Ascending aorta (tissue), 2 donors: ENCODE measurements around the gene SCARB2. TPM values are rescaled to one million over a fixed set of nuclear protein-coding genes. Genes with fewer than 3 reads are reported as not detected.
A peak's percentile ranks its signal among the peaks of the same experiment; 100 is the strongest.

ENCODE experiments used
- DNase-seq, 2 donors: peaks; one replicate each; pipeline ENCODE4 v3.0.0-alpha.2; 2019; ENCODE audit warnings: low spot score in 2 of 2
- H3K27ac ChIP-seq, 2 donors: fragments of 200-600 bp; sonication (generic); one replicate each; pipeline ENCODE4 v1.5.1; 2016 to 2017; ENCODE audit warnings: mild to moderate bottlenecking in 1 of 2
- H3K27me3 ChIP-seq: fragments of 200-600 bp; sonication (generic); one replicate; pipeline ENCODE4 v1.5.1; 2017
- H3K36me3 ChIP-seq, 2 donors: fragments of 200-600 bp; sonication (generic); one replicate each; pipeline ENCODE4 v1.5.1; 2016
- H3K4me1 ChIP-seq, 2 donors: fragments of 200-600 bp; sonication (generic); one replicate each; pipeline ENCODE4 v1.5.1; 2016 to 2017; ENCODE audit warnings: mild to moderate bottlenecking in 1 of 2
- H3K4me3 ChIP-seq, 2 donors: fragments of 200-600 bp; sonication (generic); one replicate each; pipeline ENCODE4 v1.5.1; 2016 to 2017; ENCODE audit warnings: mild to moderate bottlenecking in 1 of 2
- H3K9me3 ChIP-seq, 2 donors: fragments of 200-600 bp; sonication (generic); one replicate each; pipeline ENCODE4 v1.5.1; 2016
- intact Hi-C: fragments of 100-400 bp; cut with DNase I; formaldehyde crosslinking; loops from one replicate; pipeline ENCODE4 v1.15.1; 2023
- total RNA-seq: library from RNA; depleted of rRNA; stranded (reverse); fragments of >200 nt; gene quantifications from one replicate; pipeline ENCODE4 v1.1.0, GENCODE V29; 2016
- TF ChIP-seq, protein P1 (sequence below), 3 experiments: fragments of 200-600 bp in 2 of 3; fragments of 450-650 bp in 1 of 3; sonication (generic) in 2 of 3; IDR thresholded peaks; one replicate each; pipeline ENCODE4 v1.5.1; 2016 to 2019; ENCODE audit warnings: antibody characterized with exemption in 3 of 3, mild to moderate bottlenecking in 1 of 3, moderate library complexity in 1 of 3

The SCARB2 gene
- total RNA-seq, 1 donor from 2014 or later, result 94.1 TPM

- intact Hi-C loops, result loop anchor here (2.0 kb wide), 1 partner anchor 41 kb away; the partner anchor contains the start of gene SCARB2
- Histone ChIP-seq H3K9me3 (no peaks in the 10 kb centered on the region), H3K36me3 (no peaks in the 10 kb centered on the region), H3K4me1 (no peaks in the 10 kb centered on the region), H3K4me3 (no peak overlapping the region), H3K27ac (no peak overlapping the region), H3K27me3 (no peaks in the 10 kb centered on the region)
- no peak for DNase-seq
- TF ChIP-seq, protein P1, sequence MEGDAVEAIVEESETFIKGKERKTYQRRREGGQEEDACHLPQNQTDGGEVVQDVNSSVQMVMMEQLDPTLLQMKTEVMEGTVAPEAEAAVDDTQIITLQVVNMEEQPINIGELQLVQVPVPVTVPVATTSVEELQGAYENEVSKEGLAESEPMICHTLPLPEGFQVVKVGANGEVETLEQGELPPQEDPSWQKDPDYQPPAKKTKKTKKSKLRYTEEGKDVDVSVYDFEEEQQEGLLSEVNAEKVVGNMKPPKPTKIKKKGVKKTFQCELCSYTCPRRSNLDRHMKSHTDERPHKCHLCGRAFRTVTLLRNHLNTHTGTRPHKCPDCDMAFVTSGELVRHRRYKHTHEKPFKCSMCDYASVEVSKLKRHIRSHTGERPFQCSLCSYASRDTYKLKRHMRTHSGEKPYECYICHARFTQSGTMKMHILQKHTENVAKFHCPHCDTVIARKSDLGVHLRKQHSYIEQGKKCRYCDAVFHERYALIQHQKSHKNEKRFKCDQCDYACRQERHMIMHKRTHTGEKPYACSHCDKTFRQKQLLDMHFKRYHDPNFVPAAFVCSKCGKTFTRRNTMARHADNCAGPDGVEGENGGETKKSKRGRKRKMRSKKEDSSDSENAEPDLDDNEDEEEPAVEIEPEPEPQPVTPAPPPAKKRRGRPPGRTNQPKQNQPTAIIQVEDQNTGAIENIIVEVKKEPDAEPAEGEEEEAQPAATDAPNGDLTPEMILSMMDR (IDR thresholded peaks at IDR 0.05), result no peak
Observed at GRCh38 chr4:76253511-76253910, 39.9 kb upstream of the SCARB2 start.

DNA sequence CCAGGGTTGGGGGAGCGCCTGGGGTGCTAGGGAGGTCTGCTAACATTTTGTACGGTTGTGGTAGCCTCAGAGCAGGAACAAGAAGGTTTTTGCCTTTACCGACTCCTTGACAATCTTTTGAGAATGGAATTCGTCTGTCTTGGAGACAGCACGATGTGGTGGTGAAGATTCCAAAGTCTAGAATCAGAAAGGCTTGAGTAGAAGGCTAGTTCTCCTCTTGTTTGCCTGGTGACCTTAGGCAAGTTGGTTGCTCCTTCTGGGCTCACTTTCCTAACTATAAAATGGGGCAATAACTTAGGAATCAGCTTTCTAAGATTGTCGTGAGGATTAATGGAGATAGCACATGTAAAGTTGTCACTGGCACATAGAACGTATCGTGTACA is 38.6 kb upstream of the SCARB2 start:
- Histone ChIP-seq H3K27ac (no peak overlapping the region), H3K4me3 (peak overlapping the region; percentile 75 to 76), H3K27me3 (no peaks in the 10 kb centered on the region), H3K36me3 (no peaks in the 10 kb centered on the region), H3K9me3 (no peaks in the 10 kb centered on the region), H3K4me1 (no peaks in the 10 kb centered on the region)
- intact Hi-C loops, result loop anchor here (2.0 kb wide), 1 partner anchor 39 kb away; the partner anchor contains the start of gene SCARB2
- DNase-seq, result no peak
- TF ChIP-seq, protein P1 (IDR thresholded peaks at IDR 0.05), result no peak

- no peaks in the 10 kb centered on the region for H3K4me1 ChIP-seq
- intact Hi-C loops, result loop anchor here (1.0 to 2.0 kb wide), 3 partner anchors 39 to 71 kb away; partner anchors contain the start of genes SCARB2 and STBD1
- H3K27ac ChIP-seq, result no peak within 1 kb of the TSS
Observed at GRCh38 chr4:76251441-76252270, 38.0 kb upstream of the SCARB2 start, which contains the start of gene FAM47E. Gene FAM47E (plus strand): TSS chr4:76251721. CDS start chr4:76251747, 26 bp downstream.

DNA sequence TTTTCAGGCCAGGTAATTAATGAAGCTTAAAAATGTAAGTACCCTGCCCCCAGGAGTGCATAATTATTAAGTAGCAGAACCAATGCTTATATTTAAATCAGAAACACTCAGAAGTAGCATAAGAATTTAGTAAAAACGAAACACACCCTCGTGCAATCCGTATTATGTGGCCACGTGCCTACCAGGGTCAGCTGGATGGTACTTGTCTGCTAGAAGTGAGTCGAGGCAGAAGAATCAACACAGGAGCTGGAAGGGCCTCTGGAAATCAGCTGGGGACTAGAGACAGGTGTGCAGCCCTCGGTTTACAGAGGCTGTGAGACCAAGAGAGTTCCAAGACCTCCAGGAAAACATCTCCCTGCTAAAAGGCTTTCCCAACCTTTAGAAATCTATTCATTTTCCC is 37.3 kb upstream of the SCARB2 start:
- intact Hi-C loops, result loop anchor here (1.0 to 2.0 kb wide), 2 partner anchors 56 to 71 kb away; partner anchors contain the start of gene STBD1
- H3K27ac ChIP-seq, result no peak overlapping the region

More at GRCh38 chr4:76251441-76252270, 38.0 kb upstream of the SCARB2 start, which contains the start of gene FAM47E:
- no peaks in the 10 kb centered on the region for H3K27me3 ChIP-seq
- H3K4me3 ChIP-seq, result peak within 1 kb of the TSS; percentile 75 to 76
- no peaks in the 10 kb centered on the region for H3K9me3 ChIP-seq
- peak; percentile 10 to 83 for DNase-seq
- TF ChIP-seq, protein P1 (IDR thresholded peaks at IDR 0.05), result peak; percentile 17 to 42 (median 17)
- H3K36me3 ChIP-seq, result no peaks in the 10 kb centered on the region

DNA sequence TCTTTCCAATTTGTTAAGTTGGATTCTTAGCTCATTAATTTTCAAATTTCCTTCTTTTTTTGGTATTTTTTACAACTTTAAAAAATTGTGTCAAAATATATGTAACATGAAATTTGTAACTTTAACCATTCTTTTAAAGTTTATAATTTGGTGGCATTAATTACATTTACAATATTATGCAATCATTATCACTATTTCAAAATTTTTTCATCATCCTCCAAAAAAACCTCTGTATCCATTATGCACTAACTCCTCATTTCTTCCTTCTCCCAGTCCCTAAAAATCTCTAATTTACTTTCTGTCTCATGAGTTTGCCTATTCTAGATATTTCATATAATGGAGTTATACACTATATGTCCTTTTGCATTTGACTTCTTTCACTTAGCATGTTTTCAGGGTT is 33.2 kb upstream of the SCARB2 start:
- no peaks in the 10 kb centered on the region for H3K4me1 ChIP-seq
- DNase-seq, result no peak
- no peak overlapping the region for H3K4me3 ChIP-seq
- no peaks in the 10 kb centered on the region for H3K27me3 ChIP-seq
- intact Hi-C loops, result no loop called here
- H3K27ac ChIP-seq, result no peak overlapping the region
- TF ChIP-seq, protein P1 (IDR thresholded peaks at IDR 0.05), result no peak
- H3K36me3 ChIP-seq, result no peaks in the 10 kb centered on the region
- H3K9me3 ChIP-seq, result no peaks in the 10 kb centered on the region

More for the DNA sequence above, 37.3 kb upstream of the SCARB2 start:
- Histone ChIP-seq H3K27me3 (no peaks in the 10 kb centered on the region), H3K9me3 (no peaks in the 10 kb centered on the region), H3K4me3 (peak overlapping the region; percentile 75 to 76), H3K36me3 (no peaks in the 10 kb centered on the region), H3K4me1 (no peaks in the 10 kb centered on the region)
- DNase-seq, result no peak
- TF ChIP-seq, protein P1 (IDR thresholded peaks at IDR 0.05), result no peak
